Measurements from ENCODE around the gene PER3.

DNA sequence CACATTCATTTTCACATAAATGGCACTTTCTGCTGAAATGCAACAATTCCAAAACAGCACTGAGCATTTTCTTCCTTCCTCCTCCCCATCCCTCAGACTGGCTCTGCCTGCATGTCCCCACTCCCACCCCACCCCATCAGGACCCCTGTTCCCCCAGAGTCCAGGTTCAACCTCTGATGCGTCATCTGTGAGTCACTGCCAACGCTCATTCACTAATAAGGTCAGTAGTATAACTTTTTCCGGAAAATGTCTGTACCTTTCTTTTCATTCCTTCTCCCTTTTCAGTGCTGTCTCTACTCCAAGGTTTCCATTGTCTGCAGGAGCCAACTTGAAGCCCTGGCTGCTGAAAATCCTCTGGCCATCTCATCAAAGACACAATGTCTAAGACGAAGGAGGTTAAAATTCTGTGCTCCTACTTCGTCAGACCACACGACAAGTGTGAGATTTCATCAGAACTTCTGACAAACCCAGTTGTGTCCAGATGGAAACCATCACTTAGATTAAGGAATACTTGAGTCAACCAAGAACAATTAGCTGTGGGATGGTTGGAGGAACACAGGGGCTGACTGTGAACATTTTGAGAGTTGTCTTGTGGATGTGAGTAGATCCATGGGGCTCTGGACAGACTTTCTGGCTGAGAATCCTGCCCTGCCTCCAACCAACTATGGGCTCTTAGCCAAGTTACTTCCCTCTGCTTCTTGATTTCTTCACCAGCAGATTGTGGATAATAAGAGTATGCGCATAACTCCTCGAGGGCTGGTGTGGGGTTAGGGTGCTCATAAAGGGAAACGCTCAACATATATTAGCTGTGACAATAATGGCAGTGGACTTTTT lies 104.4 kb downstream of the PER3 start:
- no peak for TF ChIP-seq POLR2A (IDR thresholded peaks at IDR 0.05)
- TF ChIP-seq, protein P1, sequence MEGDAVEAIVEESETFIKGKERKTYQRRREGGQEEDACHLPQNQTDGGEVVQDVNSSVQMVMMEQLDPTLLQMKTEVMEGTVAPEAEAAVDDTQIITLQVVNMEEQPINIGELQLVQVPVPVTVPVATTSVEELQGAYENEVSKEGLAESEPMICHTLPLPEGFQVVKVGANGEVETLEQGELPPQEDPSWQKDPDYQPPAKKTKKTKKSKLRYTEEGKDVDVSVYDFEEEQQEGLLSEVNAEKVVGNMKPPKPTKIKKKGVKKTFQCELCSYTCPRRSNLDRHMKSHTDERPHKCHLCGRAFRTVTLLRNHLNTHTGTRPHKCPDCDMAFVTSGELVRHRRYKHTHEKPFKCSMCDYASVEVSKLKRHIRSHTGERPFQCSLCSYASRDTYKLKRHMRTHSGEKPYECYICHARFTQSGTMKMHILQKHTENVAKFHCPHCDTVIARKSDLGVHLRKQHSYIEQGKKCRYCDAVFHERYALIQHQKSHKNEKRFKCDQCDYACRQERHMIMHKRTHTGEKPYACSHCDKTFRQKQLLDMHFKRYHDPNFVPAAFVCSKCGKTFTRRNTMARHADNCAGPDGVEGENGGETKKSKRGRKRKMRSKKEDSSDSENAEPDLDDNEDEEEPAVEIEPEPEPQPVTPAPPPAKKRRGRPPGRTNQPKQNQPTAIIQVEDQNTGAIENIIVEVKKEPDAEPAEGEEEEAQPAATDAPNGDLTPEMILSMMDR (IDR thresholded peaks at IDR 0.05): no peak
